Prostate gland (tissue), 2 donors: ENCODE results near the gene SMIM5.

Experiments
- POLR2AphosphoS5 ChIP-seq: sonication (generic); formaldehyde crosslinking; IDR thresholded peaks from one replicate; pipeline ENCODE4 v1.6.1; 2017; ENCODE audit warnings: antibody characterized with exemption
- TF ChIP-seq, protein P1 (sequence below), 4 experiments: fragments of 200-600 bp in 2 of 4; fragments of 450-650 bp in 2 of 4; sonication (generic) in 2 of 4; IDR thresholded peaks; 1 replicate in 3 of 4; 2 replicates in 1 of 4; pipeline ENCODE4 v1.5.1; 2016 to 2019; ENCODE audit warnings: antibody characterized with exemption in 4 of 4, mild to moderate bottlenecking in 2 of 4, moderate library complexity in 2 of 4

DNA sequence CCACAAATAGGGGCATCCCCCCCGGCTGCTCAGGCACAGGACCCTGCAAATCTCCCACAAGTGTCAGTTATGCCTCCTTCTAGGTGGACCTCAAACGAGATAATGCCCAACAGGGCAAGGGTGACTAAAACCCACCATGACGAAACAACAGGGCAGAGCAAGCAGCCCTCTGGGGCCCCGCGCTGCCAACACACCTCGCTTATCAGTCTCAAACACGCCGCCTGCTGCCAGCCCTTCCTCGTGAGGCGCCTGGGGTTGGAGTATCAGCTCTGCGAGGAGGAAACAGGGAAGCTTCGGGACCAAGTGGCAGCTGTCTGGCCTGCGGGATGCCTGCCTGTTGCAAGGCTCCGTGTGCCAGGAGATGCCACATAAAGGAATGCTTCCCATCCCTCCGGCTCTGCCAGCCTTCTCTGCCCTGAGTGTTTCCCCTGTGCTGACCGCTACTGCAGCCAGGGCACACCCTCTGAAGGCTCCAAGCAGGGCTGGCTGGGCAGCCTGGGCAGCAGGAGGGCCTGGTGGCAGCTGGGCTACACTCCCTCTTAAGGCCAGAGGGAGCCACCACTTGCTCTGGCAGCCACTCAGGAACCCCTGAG lies 2.5 kb downstream of the SMIM5 start:
- TF ChIP-seq, protein P1, sequence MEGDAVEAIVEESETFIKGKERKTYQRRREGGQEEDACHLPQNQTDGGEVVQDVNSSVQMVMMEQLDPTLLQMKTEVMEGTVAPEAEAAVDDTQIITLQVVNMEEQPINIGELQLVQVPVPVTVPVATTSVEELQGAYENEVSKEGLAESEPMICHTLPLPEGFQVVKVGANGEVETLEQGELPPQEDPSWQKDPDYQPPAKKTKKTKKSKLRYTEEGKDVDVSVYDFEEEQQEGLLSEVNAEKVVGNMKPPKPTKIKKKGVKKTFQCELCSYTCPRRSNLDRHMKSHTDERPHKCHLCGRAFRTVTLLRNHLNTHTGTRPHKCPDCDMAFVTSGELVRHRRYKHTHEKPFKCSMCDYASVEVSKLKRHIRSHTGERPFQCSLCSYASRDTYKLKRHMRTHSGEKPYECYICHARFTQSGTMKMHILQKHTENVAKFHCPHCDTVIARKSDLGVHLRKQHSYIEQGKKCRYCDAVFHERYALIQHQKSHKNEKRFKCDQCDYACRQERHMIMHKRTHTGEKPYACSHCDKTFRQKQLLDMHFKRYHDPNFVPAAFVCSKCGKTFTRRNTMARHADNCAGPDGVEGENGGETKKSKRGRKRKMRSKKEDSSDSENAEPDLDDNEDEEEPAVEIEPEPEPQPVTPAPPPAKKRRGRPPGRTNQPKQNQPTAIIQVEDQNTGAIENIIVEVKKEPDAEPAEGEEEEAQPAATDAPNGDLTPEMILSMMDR (IDR thresholded peaks at IDR 0.05), result no peak
- TF ChIP-seq POLR2AphosphoS5, result no peak
